Gastroesophageal sphincter (tissue), 4 donors: ENCODE measurements around the gene PPEF2. TPM values are rescaled to one million over a fixed set of nuclear protein-coding genes. Genes with fewer than 3 reads are reported as not detected.

Experiments
- ATAC-seq: fragments of 150-250 bp; one replicate; pipeline ENCODE4 v1.9.1; 2016; ENCODE audit warnings: mild to moderate bottlenecking, moderate library complexity
- H3K27ac ChIP-seq, 4 donors: fragments of 200-600 bp; sonication (generic) in 3 of 4; 1 replicate in 3 of 4; 2 replicates in 1 of 4; pipeline ENCODE4 v1.5.1; 2016 to 2019
- H3K27me3 ChIP-seq: fragments of 200-600 bp; sonication (generic); one replicate; pipeline ENCODE4 v1.5.1; 2019
- H3K36me3 ChIP-seq, 2 donors: fragments of 200-600 bp; sonication (generic); one replicate each; pipeline ENCODE4 v1.5.1; 2019; ENCODE audit warnings: control low read depth in 1 of 2
- H3K4me1 ChIP-seq, 3 donors: fragments of 200-600 bp; sonication (generic); 1 replicate in 2 of 3; 2 replicates in 1 of 3; pipeline ENCODE4 v1.5.1; 2016 to 2019; ENCODE audit warnings: control low read depth in 2 of 3
- H3K4me3 ChIP-seq, 2 donors: fragments of 200-600 bp; sonication (generic); one replicate each; pipeline ENCODE4 v1.5.1; 2019; ENCODE audit warnings: mild to moderate bottlenecking in 1 of 2, moderate library complexity in 1 of 2
- H3K9me3 ChIP-seq, 3 donors: fragments of 200-600 bp; sonication (generic); one replicate each; pipeline ENCODE4 v1.5.1; 2017 to 2019; ENCODE audit warnings: control low read depth in 2 of 3
- EP300 ChIP-seq: sonication (generic); formaldehyde crosslinking; IDR thresholded peaks from one replicate; pipeline ENCODE4 v1.6.1; 2017; ENCODE audit warnings: antibody characterized with exemption, mild to moderate bottlenecking
- POLR2A ChIP-seq, 2 donors: fragments of 450-650 bp; IDR thresholded peaks; one replicate each; pipeline ENCODE4 v1.6.1; 2017; ENCODE audit warnings: antibody characterized with exemption in 2 of 2, mild to moderate bottlenecking in 2 of 2, moderate library complexity in 1 of 2
- WGBS, 2 donors: methylation state at CpG; one replicate each; pipeline ENCODE4 v1.1.5; 2018; ENCODE audit warnings: low coverage in 1 of 2; 5-methylcytosine and 5-hydroxymethylcytosine counted together
- small RNA-seq, 4 donors: library from RNA; depleted of rRNA; stranded (forward); fragments of <200 nt; gene quantifications; one replicate each; pipeline ENCODE3, GENCODE V24; 2016
- total RNA-seq, 4 donors: library from RNA; depleted of rRNA; stranded (reverse); fragments of >200 nt; gene quantifications; one replicate each; pipeline ENCODE4 v1.1.0, GENCODE V29; 2016

Gene PPEF2
- total RNA-seq, 4 donors from 2014 or later = not detected

- TF ChIP-seq POLR2A (IDR thresholded peaks at IDR 0.05) (no peak), EP300 (no peak)
- H3K27ac ChIP-seq = no peak overlapping the region
- no peak for ATAC-seq
- no peaks in the 10 kb centered on the region for H3K9me3 ChIP-seq
- peaks cover 0 to 40% of the 10 kb centered on the region in 2 donors for H3K36me3 ChIP-seq
- H3K4me3 ChIP-seq = no peak overlapping the region
- H3K27me3 ChIP-seq = no peaks in the 10 kb centered on the region
- WGBS, 2 donors = 75 to 100% methylated on average over 1 to 2 of the region's 2 CpGs
- H3K4me1 ChIP-seq = no peaks in the 10 kb centered on the region
These were observed 84.4 kb downstream of the PPEF2 start for GRCh38 chr4:75817901-75818300.

Small RNAs within 50 kb of the gene (small RNA-seq; reads per million reads assigned to genes)
- 0 reads per million in 4 donors for gene RNU2-16P

Other genes with a start within 250 kb of the PPEF2 start
- gene G3BP2, start 229.0 kb downstream of the PPEF2 start, total RNA-seq = 100 to 1,000 TPM in 3 of 4 donors, 10 to 100 TPM in 1; 98.6 to 152 (median 129) TPM
- gene USO1, start 177.9 kb downstream of the PPEF2 start, total RNA-seq = 100 to 1,000 TPM in 1 of 4 donors, 10 to 100 TPM in 3; 74.4 to 111 (median 87.9) TPM
- 10 to 100 TPM; 33.5 to 90.5 (median 35.4) TPM for gene NAAA, start 38.6 kb upstream of the PPEF2 start, total RNA-seq
- 10 to 100 TPM; 35.0 to 42.5 (median 35.7) TPM for gene SDAD1, start 88.5 kb upstream of the PPEF2 start, total RNA-seq
- gene CXCL9, start 105.1 kb upstream of the PPEF2 start, total RNA-seq = under 1 TPM in 2 of 4 donors, not detected in 2; 0.13 to 0.31 TPM
- gene CXCL10, start 121.0 kb upstream of the PPEF2 start, total RNA-seq = 1 to 10 TPM in 2 of 4 donors, not detected in 2; 1.7 to 2.1 TPM
- gene CXCL11, start 133.6 kb upstream of the PPEF2 start, total RNA-seq = under 1 TPM in 1 of 4 donors, not detected in 3; 0.59 TPM
- gene ART3, start 172.3 kb upstream of the PPEF2 start, total RNA-seq = 10 to 100 TPM in 2 of 4 donors, 1 to 10 TPM in 2; 2.3 to 22.6 (median 7.8) TPM
- 10 to 100 TPM; 32.2 to 58.0 (median 40.8) TPM for gene NUP54, start 245.9 kb upstream of the PPEF2 start, total RNA-seq